Stomach (tissue), 9 donors: ENCODE results near the gene CIZ1. TPM values are rescaled to one million over a fixed set of nuclear protein-coding genes. Genes with fewer than 3 reads are reported as not detected.

Experiments used
- DNase-seq, 2 donors: peaks; one replicate each; pipeline versions ENCODE4 v3.0.0 to v3.0.0-alpha.2; 2013 to 2019
- H3K27ac ChIP-seq, 5 donors: fragments of 200-600 bp in 4 of 5; sonication (generic) in 4 of 5; one replicate each; pipeline ENCODE4 v1.5.1; 2013 to 2019; ENCODE audit warnings: mild to moderate bottlenecking in 1 of 5, moderate library complexity in 1 of 5
- H3K27me3 ChIP-seq, 3 donors: fragments of 200-600 bp; sonication (generic); one replicate each; pipeline ENCODE4 v1.5.1; 2017 to 2019; ENCODE audit warnings: mixed run types in 1 of 3
- H3K36me3 ChIP-seq, 4 donors: fragments of 200-600 bp; sonication (generic); 1 replicate in 3 of 4; 2 replicates in 1 of 4; pipeline ENCODE4 v1.5.1; 2016 to 2019
- H3K4me1 ChIP-seq, 4 donors: fragments of 200-600 bp; sonication (generic); one replicate each; pipeline ENCODE4 v1.5.1; 2016 to 2019
- H3K4me3 ChIP-seq, 4 donors: fragments of 200-600 bp; sonication (generic) in 3 of 4; one replicate each; pipeline ENCODE4 v1.5.1; 2016 to 2019; ENCODE audit warnings: mild to moderate bottlenecking in 1 of 4
- H3K9me3 ChIP-seq, 4 donors: fragments of 200-600 bp; sonication (generic); one replicate each; pipeline ENCODE4 v1.5.1; 2016 to 2019
- EP300 ChIP-seq: sonication (generic); formaldehyde crosslinking; IDR thresholded peaks from one replicate; pipeline ENCODE4 v1.6.1; 2017; ENCODE audit warnings: antibody characterized with exemption
- POLR2A ChIP-seq, 4 donors: fragments of 450-650 bp; IDR thresholded peaks; one replicate each; pipeline ENCODE4 v1.6.1; 2016; ENCODE audit warnings: antibody characterized with exemption in 4 of 4, control low read depth in 2 of 4, mild to moderate bottlenecking in 1 of 4, moderate library complexity in 1 of 4
- POLR2AphosphoS5 ChIP-seq, 3 donors: sonication (generic); formaldehyde crosslinking; IDR thresholded peaks; one replicate each; pipeline ENCODE4 v1.6.1; 2016; ENCODE audit warnings: antibody characterized with exemption in 3 of 3
- WGBS, 5 donors: extraction: QIAGEN DNeasy Blood & Tissue Kit in 3 of 5; methylation state at CpG; one replicate each; pipeline versions ENCODE4 v1.1.5 to v1.1.7; 2013 to 2018; 5-methylcytosine and 5-hydroxymethylcytosine counted together
- intact Hi-C: fragments of 100-400 bp; cut with DNase I; formaldehyde crosslinking; loops from one replicate; pipeline ENCODE4 v1.15.1; 2023; ENCODE audit warnings: low total_unique reads
- polyA plus RNA-seq, 3 donors: library from polyadenylated mRNA; stranded (reverse); fragments of 200-250 nt; gene quantifications; one replicate each; pipeline ENCODE4 v1.2.3, GENCODE V29; 2013
- total RNA-seq, 5 donors: library from RNA; depleted of rRNA; stranded (reverse); fragments of >200 nt; gene quantifications; one replicate each; pipeline versions ENCODE4 v1.1.0 to v1.2.3, GENCODE V29; 2014 to 2016
- TF ChIP-seq, protein P1 (sequence below), 7 experiments: fragments of 450-650 bp in 4 of 7; fragments of 200-600 bp in 3 of 7; sonication (generic) in 3 of 7; IDR thresholded peaks; one replicate each; pipeline ENCODE4 v1.5.1; 2016 to 2019; ENCODE audit warnings: antibody characterized with exemption in 7 of 7, control low read depth in 2 of 7, mild to moderate bottlenecking in 1 of 7
- donor health status: healthy with polysubstance abuse.
- donor health status: Bipolar disorder and iron deficiency.
- donor health status: healthy.

CIZ1 gene
- total and polyA plus RNA-seq, 8 donors, result 15.2 to 217 (median 55.6) TPM

DNA sequence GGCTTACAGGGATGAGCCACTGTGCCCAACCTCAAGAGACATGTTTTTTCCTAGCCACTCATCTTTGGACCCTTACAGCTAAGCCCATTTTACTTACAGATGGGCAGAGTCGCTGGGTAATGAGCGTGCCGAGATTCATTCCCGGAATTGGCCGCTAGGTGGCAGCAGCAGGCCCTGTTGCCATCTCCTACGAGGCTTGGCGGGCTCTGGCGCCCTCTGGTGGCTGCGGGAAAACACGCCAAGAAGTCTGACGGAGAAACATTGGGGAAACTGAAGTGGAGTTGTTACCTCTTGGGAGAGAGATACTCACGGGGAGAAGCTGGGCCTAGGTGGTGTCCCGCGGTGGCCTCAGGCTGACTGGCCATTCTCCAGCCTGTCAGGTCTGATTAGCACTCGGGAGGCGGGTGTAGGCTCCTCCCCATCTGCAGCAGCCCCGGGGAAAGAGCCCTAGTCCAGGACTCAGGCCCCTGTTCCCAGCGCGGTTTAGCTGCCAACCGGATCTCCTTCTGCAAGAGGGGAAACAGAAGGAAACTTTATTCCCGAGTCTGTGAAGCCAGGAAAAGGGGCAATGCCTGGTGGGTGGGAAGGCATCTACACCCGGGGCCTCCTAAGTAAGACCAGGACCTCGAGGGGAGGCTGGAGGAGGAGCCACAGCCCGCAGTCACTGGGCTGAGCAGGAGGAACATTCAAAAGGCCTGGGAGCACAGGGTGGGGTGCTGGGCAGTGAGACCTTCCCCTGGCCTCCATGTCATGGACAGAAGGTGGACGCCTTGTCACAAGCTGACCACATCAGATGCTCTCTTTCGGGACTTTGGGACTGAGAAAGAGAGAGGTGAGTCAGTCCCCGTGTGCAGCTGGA lies 73.5 kb downstream of the CIZ1 start:
- WGBS, 5 donors, result 9 to 16% (median 10%) methylated on average over 19 to 27 of the region's 27 CpGs
- Histone ChIP-seq H3K36me3 (peaks cover 21 to 54% (median 44%) of the 10 kb centered on the region in 4 donors), H3K9me3 (no peaks in the 10 kb centered on the region), H3K27ac (peak overlapping the region in 4 of 5 donors; percentile 10 to 97 (median 92)), H3K4me1 (peaks cover 13 to 37% (median 32%) of the 10 kb centered on the region in 4 donors), H3K4me3 (no peak overlapping the region), H3K27me3 (no peaks in the 10 kb centered on the region)
- peak; percentile 47 to 91 (median 61) for TF ChIP-seq POLR2AphosphoS5 (IDR thresholded peaks at IDR 0.05)
- TF ChIP-seq EP300, result no peak
- no peak for TF ChIP-seq POLR2A (IDR thresholded peaks at IDR 0.05)
- TF ChIP-seq, protein P1, sequence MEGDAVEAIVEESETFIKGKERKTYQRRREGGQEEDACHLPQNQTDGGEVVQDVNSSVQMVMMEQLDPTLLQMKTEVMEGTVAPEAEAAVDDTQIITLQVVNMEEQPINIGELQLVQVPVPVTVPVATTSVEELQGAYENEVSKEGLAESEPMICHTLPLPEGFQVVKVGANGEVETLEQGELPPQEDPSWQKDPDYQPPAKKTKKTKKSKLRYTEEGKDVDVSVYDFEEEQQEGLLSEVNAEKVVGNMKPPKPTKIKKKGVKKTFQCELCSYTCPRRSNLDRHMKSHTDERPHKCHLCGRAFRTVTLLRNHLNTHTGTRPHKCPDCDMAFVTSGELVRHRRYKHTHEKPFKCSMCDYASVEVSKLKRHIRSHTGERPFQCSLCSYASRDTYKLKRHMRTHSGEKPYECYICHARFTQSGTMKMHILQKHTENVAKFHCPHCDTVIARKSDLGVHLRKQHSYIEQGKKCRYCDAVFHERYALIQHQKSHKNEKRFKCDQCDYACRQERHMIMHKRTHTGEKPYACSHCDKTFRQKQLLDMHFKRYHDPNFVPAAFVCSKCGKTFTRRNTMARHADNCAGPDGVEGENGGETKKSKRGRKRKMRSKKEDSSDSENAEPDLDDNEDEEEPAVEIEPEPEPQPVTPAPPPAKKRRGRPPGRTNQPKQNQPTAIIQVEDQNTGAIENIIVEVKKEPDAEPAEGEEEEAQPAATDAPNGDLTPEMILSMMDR (IDR thresholded peaks at IDR 0.05), result peak in 6 of 7 experiments; percentile 96 to 100 (median 100)
- peak; percentile 96 to 97 for DNase-seq
- intact Hi-C loops, result no loop called here

GRCh38 chr9:128116104-128117083 lies 75.0 kb downstream of the CIZ1 start:
- Histone ChIP-seq H3K27me3 (no peaks in the 10 kb centered on the region), H3K4me3 (no peak overlapping the region), H3K9me3 (no peaks in the 10 kb centered on the region), H3K27ac (peak overlapping the region; percentile 88 to 97 (median 93)), H3K4me1 (peaks cover 13 to 42% (median 37%) of the 10 kb centered on the region in 4 donors), H3K36me3 (peaks cover 7 to 39% (median 29%) of the 10 kb centered on the region in 4 donors)
- intact Hi-C loops, result no loop called here
- TF ChIP-seq POLR2AphosphoS5 (IDR thresholded peaks at IDR 0.05) (peak in 2 of 3 donors; percentile 17 to 64), POLR2A (IDR thresholded peaks at IDR 0.05) (no peak)
- WGBS, 5 donors, result 69 to 84% (median 76%) methylated on average over 16 of the region's 16 CpGs
- DNase-seq, result peak in 1 of 2 donors; percentile 44

Other genes with a start within 250 kb of the CIZ1 start
- 100 to 1,000 TPM in 2 of 5 donors, 10 to 100 TPM in 3; 26.3 to 406 (median 83.4) TPM for gene EEIG1, start 210.6 kb downstream of the CIZ1 start, total RNA-seq
- 100 to 1,000 TPM in 1 of 3 donors, 10 to 100 TPM in 2; 24.4 to 118 (median 38.5) TPM for gene EEIG1, start 210.6 kb downstream of the CIZ1 start, polyA plus RNA-seq
- gene NAIF1, start 124.3 kb downstream of the CIZ1 start, total RNA-seq, result 10 to 100 TPM in 2 of 5 donors, 1 to 10 TPM in 3; 1.8 to 40.3 (median 6.7) TPM
- 10 to 100 TPM in 1 of 3 donors, 1 to 10 TPM in 2; 7.0 to 10.3 (median 8.7) TPM for gene NAIF1, start 124.3 kb downstream of the CIZ1 start, polyA plus RNA-seq
- gene SLC25A25, start 123.3 kb downstream of the CIZ1 start, total RNA-seq, result 10 to 100 TPM; 12.3 to 37.1 (median 32.6) TPM
- 1 to 10 TPM; 7.9 to 9.2 (median 8.1) TPM for gene SLC25A25, start 123.3 kb downstream of the CIZ1 start, polyA plus RNA-seq
- 100 to 1,000 TPM in 3 of 5 donors, 10 to 100 TPM in 2; 47.2 to 570 (median 125) TPM for gene PTGES2, start 63.8 kb downstream of the CIZ1 start, total RNA-seq
- gene PTGES2, start 63.8 kb downstream of the CIZ1 start, polyA plus RNA-seq, result 10 to 100 TPM; 50.1 to 69.9 (median 58.3) TPM
- gene LCN2, start 42.1 kb downstream of the CIZ1 start, total RNA-seq, result 100 to 1,000 TPM in 3 of 5 donors, 10 to 100 TPM in 1, not detected in 1; 10.8 to 756 (median 444) TPM
- gene LCN2, start 42.1 kb downstream of the CIZ1 start, polyA plus RNA-seq, result 100 to 1,000 TPM in 2 of 3 donors, 10 to 100 TPM in 1; 33.1 to 922 (median 369) TPM
- gene BBLN, start 31.3 kb downstream of the CIZ1 start, total RNA-seq, result 100 to 1,000 TPM in 2 of 5 donors, 10 to 100 TPM in 2, not detected in 1; 17.8 to 193 (median 113) TPM
- gene BBLN, start 31.3 kb downstream of the CIZ1 start, polyA plus RNA-seq, result 100 to 1,000 TPM; 108 to 161 (median 147) TPM
- 10 to 100 TPM; 20.1 to 60.8 (median 25.0) TPM for gene DNM1, start 11.8 kb upstream of the CIZ1 start, total RNA-seq
- 1 to 10 TPM; 2.3 to 4.8 (median 3.5) TPM for gene DNM1, start 11.8 kb upstream of the CIZ1 start, polyA plus RNA-seq
- gene GOLGA2, start 84.4 kb upstream of the CIZ1 start, total RNA-seq, result 100 to 1,000 TPM in 2 of 5 donors, 10 to 100 TPM in 3; 48.4 to 204 (median 92.7) TPM
- gene GOLGA2, start 84.4 kb upstream of the CIZ1 start, polyA plus RNA-seq, result 10 to 100 TPM; 54.3 to 62.3 (median 60.1) TPM
- 10 to 100 TPM in 2 of 5 donors, 1 to 10 TPM in 1, not detected in 2; 8.1 to 61.3 (median 13.0) TPM for gene SWI5, start 84.7 kb upstream of the CIZ1 start, total RNA-seq
- 10 to 100 TPM; 31.8 to 36.5 (median 34.1) TPM for gene SWI5, start 84.7 kb upstream of the CIZ1 start, polyA plus RNA-seq
- 10 to 100 TPM in 2 of 5 donors, 1 to 10 TPM in 3; 4.9 to 15.9 (median 7.6) TPM for gene TRUB2, start 130.9 kb upstream of the CIZ1 start, total RNA-seq
- gene TRUB2, start 130.9 kb upstream of the CIZ1 start, polyA plus RNA-seq, result 10 to 100 TPM; 11.9 to 15.6 (median 15.3) TPM
- gene COQ4, start 131.3 kb upstream of the CIZ1 start, total RNA-seq, result 100 to 1,000 TPM in 1 of 5 donors, 10 to 100 TPM in 4; 10.5 to 156 (median 55.9) TPM
- 10 to 100 TPM; 56.8 to 92.4 (median 70.5) TPM for gene COQ4, start 131.3 kb upstream of the CIZ1 start, polyA plus RNA-seq
- 100 to 1,000 TPM in 1 of 5 donors, 10 to 100 TPM in 3, 1 to 10 TPM in 1; 9.0 to 200 (median 24.1) TPM for gene SLC27A4, start 149.0 kb upstream of the CIZ1 start, total RNA-seq
- 10 to 100 TPM in 2 of 3 donors, 1 to 10 TPM in 1; 6.0 to 21.4 (median 20.1) TPM for gene SLC27A4, start 149.0 kb upstream of the CIZ1 start, polyA plus RNA-seq
- gene URM1, start 179.8 kb upstream of the CIZ1 start, total RNA-seq, result 10 to 100 TPM in 3 of 5 donors, 1 to 10 TPM in 1, under 1 TPM in 1; 0.58 to 28.3 (median 10.1) TPM
- 10 to 100 TPM; 41.0 to 59.3 (median 49.7) TPM for gene URM1, start 179.8 kb upstream of the CIZ1 start, polyA plus RNA-seq
- 10 to 100 TPM in 4 of 5 donors, 1 to 10 TPM in 1; 5.5 to 22.8 (median 13.9) TPM for gene CERCAM, start 229.3 kb upstream of the CIZ1 start, total RNA-seq
- 10 to 100 TPM in 2 of 3 donors, 1 to 10 TPM in 1; 6.3 to 12.1 (median 10.6) TPM for gene CERCAM, start 229.3 kb upstream of the CIZ1 start, polyA plus RNA-seq